ENCODE measurements around the gene PGLYRP3.

GRCh38 chr1:153356392-153357075 is 43.8 kb upstream of the PGLYRP3 start:
- TF ChIP-seq CTCF (IDR thresholded peaks at IDR 0.05; ENCODE audit: extremely low read depth in 1 of 2, insufficient read depth in 1 of 2, low read depth in 1 of 2, low read length in 2 of 2) (no peak), EZH2 (IDR thresholded peaks at IDR 0.05; ENCODE audit: borderline replicate concordance, low read depth, low read length, severe bottlenecking) (no peak), MYC (IDR thresholded peaks at IDR 0.05; ENCODE audit: low read depth, low read length) (no peak), POLR2AphosphoS5 (IDR thresholded peaks at IDR 0.05; ENCODE audit: insufficient read depth, low read depth, low read length) (no peak)
